ENCODE results near the gene STAT4.

DNA sequence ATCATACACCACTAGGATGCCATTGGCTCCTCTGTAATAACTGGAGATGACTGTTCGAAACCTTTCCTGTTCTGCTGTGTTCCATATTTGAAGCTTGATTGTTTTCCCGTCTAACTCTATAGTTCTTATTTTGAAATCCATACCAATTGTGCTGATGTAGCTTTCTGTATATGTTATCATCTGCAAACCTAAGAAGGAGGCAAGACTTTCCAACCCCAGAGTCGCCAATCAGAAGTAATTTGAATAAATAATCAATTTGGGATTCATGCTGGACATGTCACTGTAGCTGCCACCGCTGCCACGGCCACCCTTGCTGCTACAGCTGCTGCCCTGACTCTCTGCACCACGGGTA lies 157.5 kb downstream of the STAT4 start:
- TF ChIP-seq, protein P1, sequence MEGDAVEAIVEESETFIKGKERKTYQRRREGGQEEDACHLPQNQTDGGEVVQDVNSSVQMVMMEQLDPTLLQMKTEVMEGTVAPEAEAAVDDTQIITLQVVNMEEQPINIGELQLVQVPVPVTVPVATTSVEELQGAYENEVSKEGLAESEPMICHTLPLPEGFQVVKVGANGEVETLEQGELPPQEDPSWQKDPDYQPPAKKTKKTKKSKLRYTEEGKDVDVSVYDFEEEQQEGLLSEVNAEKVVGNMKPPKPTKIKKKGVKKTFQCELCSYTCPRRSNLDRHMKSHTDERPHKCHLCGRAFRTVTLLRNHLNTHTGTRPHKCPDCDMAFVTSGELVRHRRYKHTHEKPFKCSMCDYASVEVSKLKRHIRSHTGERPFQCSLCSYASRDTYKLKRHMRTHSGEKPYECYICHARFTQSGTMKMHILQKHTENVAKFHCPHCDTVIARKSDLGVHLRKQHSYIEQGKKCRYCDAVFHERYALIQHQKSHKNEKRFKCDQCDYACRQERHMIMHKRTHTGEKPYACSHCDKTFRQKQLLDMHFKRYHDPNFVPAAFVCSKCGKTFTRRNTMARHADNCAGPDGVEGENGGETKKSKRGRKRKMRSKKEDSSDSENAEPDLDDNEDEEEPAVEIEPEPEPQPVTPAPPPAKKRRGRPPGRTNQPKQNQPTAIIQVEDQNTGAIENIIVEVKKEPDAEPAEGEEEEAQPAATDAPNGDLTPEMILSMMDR (IDR thresholded peaks at IDR 0.05; ENCODE audit: low read depth, low read length), result no peak
- TF ChIP-seq POLR2A (IDR thresholded peaks at IDR 0.05; ENCODE audit: extremely low read depth, insufficient read length), result no peak
- TF ChIP-seq, protein P2, sequence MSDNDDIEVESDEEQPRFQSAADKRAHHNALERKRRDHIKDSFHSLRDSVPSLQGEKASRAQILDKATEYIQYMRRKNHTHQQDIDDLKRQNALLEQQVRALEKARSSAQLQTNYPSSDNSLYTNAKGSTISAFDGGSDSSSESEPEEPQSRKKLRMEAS (IDR thresholded peaks at IDR 0.05; ENCODE audit: low read depth, low read length), result no peak
- TF ChIP-seq MYC (IDR thresholded peaks at IDR 0.05; ENCODE audit: low read depth, low read length), result no peak

Data from NB4 (cell line).